Tibial nerve (tissue), 4 donors: ENCODE data around the gene FAS. TPM values are rescaled to one million over a fixed set of nuclear protein-coding genes. Genes with fewer than 3 reads are reported as not detected.

ENCODE experiments used
- DNase-seq, 2 donors: peaks; one replicate each; pipeline ENCODE4 v3.0.0-alpha.2; 2019; ENCODE audit warnings: low spot score in 2 of 2
- H3K27ac ChIP-seq, 4 donors: fragments of 200-600 bp; sonication (generic) in 3 of 4; one replicate each; pipeline ENCODE4 v1.5.1; 2017 to 2019; ENCODE audit warnings: mild to moderate bottlenecking in 1 of 4
- H3K27me3 ChIP-seq, 2 donors: fragments of 200-600 bp; sonication (generic) in 1 of 2; one replicate each; pipeline versions ENCODE4 v1.5.1 to v1.6.0; 2017 to 2019
- H3K36me3 ChIP-seq, 3 donors: fragments of 200-600 bp; sonication (generic); one replicate each; pipeline ENCODE4 v1.5.1; 2018 to 2019
- H3K4me1 ChIP-seq, 4 donors: fragments of 200-600 bp; sonication (generic) in 3 of 4; one replicate each; pipeline ENCODE4 v1.5.1; 2017 to 2019
- H3K4me3 ChIP-seq, 4 donors: fragments of 200-600 bp; sonication (generic) in 3 of 4; one replicate each; pipeline ENCODE4 v1.5.1; 2017 to 2019; ENCODE audit warnings: mild to moderate bottlenecking in 1 of 4, moderate library complexity in 1 of 4
- H3K9me3 ChIP-seq, 4 donors: fragments of 200-600 bp; sonication (generic) in 3 of 4; one replicate each; pipeline ENCODE4 v1.5.1; 2017 to 2019
- CTCF ChIP-seq, 5 experiments: fragments of 200-600 bp in 3 of 5; fragments of 450-650 bp in 2 of 5; sonication (generic) in 3 of 5; IDR thresholded peaks; one replicate each; pipeline ENCODE4 v1.5.1; 2016 to 2019; ENCODE audit warnings: antibody characterized with exemption in 5 of 5, mild to moderate bottlenecking in 3 of 5, moderate library complexity in 2 of 5
- EP300 ChIP-seq, 2 donors: sonication (generic); formaldehyde crosslinking; IDR thresholded peaks; one replicate each; pipeline ENCODE4 v1.6.1; 2017; ENCODE audit warnings: antibody characterized with exemption in 2 of 2, mild to moderate bottlenecking in 1 of 2
- POLR2A ChIP-seq, 2 donors: fragments of 450-650 bp; IDR thresholded peaks; one replicate each; pipeline ENCODE4 v1.6.1; 2017; ENCODE audit warnings: antibody characterized with exemption in 2 of 2, mild to moderate bottlenecking in 2 of 2, moderate library complexity in 2 of 2
- WGBS, 2 donors: methylation state at CpG; one replicate each; pipeline ENCODE4 v1.1.5; 2018; 5-methylcytosine and 5-hydroxymethylcytosine counted together
- total RNA-seq, 4 donors: library from RNA; depleted of rRNA; stranded (reverse); fragments of >200 nt; gene quantifications; one replicate each; pipeline ENCODE4 v1.1.0, GENCODE V29; 2016

The FAS gene
- total RNA-seq, 4 donors from 2014 or later, result 18.4 to 32.2 (median 20.9) TPM

- no peak for DNase-seq
- WGBS, 2 donors, result 76 to 78% methylated on average over 4 of the region's 4 CpGs
- no peak overlapping the region for H3K4me3 ChIP-seq
- H3K36me3 ChIP-seq, result no peaks in the 10 kb centered on the region
- TF ChIP-seq EP300 (IDR thresholded peaks at IDR 0.05), result no peak
- no peak for TF ChIP-seq POLR2A (IDR thresholded peaks at IDR 0.05)
- no peak for TF ChIP-seq CTCF (IDR thresholded peaks at IDR 0.05)
- peak overlapping the region in 3 of 4 donors; percentile 24 to 75 (median 74) for H3K27ac ChIP-seq
- no peaks in the 10 kb centered on the region for H3K27me3 ChIP-seq
- peaks cover 0 to 33% (median 0%) of the 10 kb centered on the region in 4 donors for H3K4me1 ChIP-seq
- no peaks in the 10 kb centered on the region for H3K9me3 ChIP-seq
These were observed 10.4 kb upstream of the FAS start for GRCh38 chr10:88980247-88980646.

- Histone ChIP-seq H3K27me3 (no peaks in the 10 kb centered on the region), H3K27ac (peak overlapping the region in 3 of 4 donors; percentile 24 to 75 (median 74)), H3K4me3 (no peak overlapping the region), H3K4me1 (peaks cover 0 to 29% (median 0%) of the 10 kb centered on the region in 4 donors), H3K36me3 (no peaks in the 10 kb centered on the region), H3K9me3 (no peaks in the 10 kb centered on the region)
- WGBS, 2 donors, result 61 to 63% methylated on average over 4 of the region's 4 CpGs
- DNase-seq, result no peak
- no peak for TF ChIP-seq POLR2A (IDR thresholded peaks at IDR 0.05)
- TF ChIP-seq EP300 (IDR thresholded peaks at IDR 0.05), result no peak
- TF ChIP-seq CTCF (IDR thresholded peaks at IDR 0.05), result no peak
These were observed 9.8 kb upstream of the FAS start for GRCh38 chr10:88980800-88981199.

GRCh38 chr10:88981435-88981834 lies 9.2 kb upstream of the FAS start:
- Histone ChIP-seq H3K27me3 (no peaks in the 10 kb centered on the region), H3K27ac (peak overlapping the region in 2 of 4 donors; percentile 64 to 74), H3K36me3 (no peaks in the 10 kb centered on the region), H3K4me1 (peaks cover 0 to 28% (median 0%) of the 10 kb centered on the region in 4 donors), H3K4me3 (no peak overlapping the region), H3K9me3 (no peaks in the 10 kb centered on the region)
- no peak for DNase-seq
- WGBS, 2 donors, result 84% methylated on average over 5 of the region's 5 CpGs
- no peak for TF ChIP-seq CTCF (IDR thresholded peaks at IDR 0.05)
- no peak for TF ChIP-seq EP300 (IDR thresholded peaks at IDR 0.05)
- TF ChIP-seq POLR2A (IDR thresholded peaks at IDR 0.05), result no peak

- H3K4me3 ChIP-seq, result no peak overlapping the region
These were observed 8.2 kb upstream of the FAS start for GRCh38 chr10:88982366-88982765.

GRCh38 chr10:88983206-88983605 lies 7.4 kb upstream of the FAS start:
- whole genome bisulfite sequencing, 2 donors, result 33 to 44% methylated on average over 2 of the region's 2 CpGs
- Histone ChIP-seq H3K4me3 (no peak overlapping the region), H3K36me3 (no peaks in the 10 kb centered on the region), H3K27me3 (no peaks in the 10 kb centered on the region), H3K9me3 (no peaks in the 10 kb centered on the region), H3K27ac (peak overlapping the region in 3 of 4 donors; percentile 6 to 74 (median 58)), H3K4me1 (peaks cover 0 to 28% (median 0%) of the 10 kb centered on the region in 4 donors)
- DNase-seq, result no peak
- TF ChIP-seq EP300 (IDR thresholded peaks at IDR 0.05) (no peak), POLR2A (IDR thresholded peaks at IDR 0.05) (no peak), CTCF (IDR thresholded peaks at IDR 0.05) (no peak)

More at GRCh38 chr10:88982366-88982765, 8.2 kb upstream of the FAS start:
- H3K9me3 ChIP-seq, result no peaks in the 10 kb centered on the region
- H3K4me1 ChIP-seq, result peaks cover 0 to 28% (median 0%) of the 10 kb centered on the region in 4 donors
- H3K36me3 ChIP-seq, result no peaks in the 10 kb centered on the region
- peak overlapping the region in 3 of 4 donors; percentile 6 to 74 (median 58) for H3K27ac ChIP-seq
- 46 to 49% methylated on average over 2 of the region's 2 CpGs for WGBS, 2 donors
- TF ChIP-seq EP300 (IDR thresholded peaks at IDR 0.05) (no peak), POLR2A (IDR thresholded peaks at IDR 0.05) (no peak), CTCF (IDR thresholded peaks at IDR 0.05) (no peak)
- DNase-seq, result no peak
- no peaks in the 10 kb centered on the region for H3K27me3 ChIP-seq
